Transverse colon (tissue), 4 donors: ENCODE measurements around the gene CGA.

Experiments
- CTCF ChIP-seq, 5 experiments: fragments of 200-600 bp in 3 of 5; fragments of 450-650 bp in 2 of 5; sonication (generic) in 3 of 5; IDR thresholded peaks; 1 replicate in 2 of 5; 2 replicates in 3 of 5; pipeline ENCODE4 v1.5.1; 2016 to 2017; ENCODE audit warnings: antibody characterized with exemption in 5 of 5, inconsistent platforms in 3 of 5, mild to moderate bottlenecking in 2 of 5, moderate library complexity in 1 of 5
- EP300 ChIP-seq: sonication (generic); formaldehyde crosslinking; IDR thresholded peaks from one replicate; pipeline ENCODE4 v1.6.1; 2017; ENCODE audit warnings: antibody characterized with exemption, low read depth
- POLR2A ChIP-seq: fragments of 450-650 bp; IDR thresholded peaks from one replicate; pipeline ENCODE4 v1.6.1; 2016; ENCODE audit warnings: antibody characterized with exemption, mild to moderate bottlenecking, moderate library complexity
- POLR2AphosphoS5 ChIP-seq, 3 donors: sonication (generic); formaldehyde crosslinking; IDR thresholded peaks; one replicate each; pipeline ENCODE4 v1.6.1; 2016; ENCODE audit warnings: antibody characterized with exemption in 3 of 3

GRCh38 chr6:87070741-87071140 is 24.2 kb downstream of the CGA start:
- TF ChIP-seq POLR2AphosphoS5 (IDR thresholded peaks at IDR 0.05) (no peak), POLR2A (no peak), CTCF (IDR thresholded peaks at IDR 0.05) (no peak), EP300 (no peak)
